H7 (cell line): ENCODE data around the gene SH3BGRL2. TPM values are rescaled to one million over a fixed set of nuclear protein-coding genes. Genes with fewer than 3 reads are reported as not detected.
A peak's percentile ranks its signal among the peaks of the same experiment; 100 is the strongest.
"Not testable (repeated sequence)": the region's sequence is repeated elsewhere in the genome, so short reads cannot be mapped to it uniquely, and the experiment has no call there.

ENCODE experiments used
- DNase-seq: peaks from one replicate; pipeline ENCODE4 v3.0.0; 2012
- H3K27me3 ChIP-seq: 2 replicates; pipeline ENCODE4 v1.6.0; 2011; ENCODE audit warnings: mild to moderate bottlenecking, low read length; ENCODE audit not compliant: control insufficient read depth, insufficient read depth
- H3K36me3 ChIP-seq: replicated peaks from 2 replicates; pipeline ENCODE4 v1.5.1; 2011; ENCODE audit warnings: low read length; ENCODE audit not compliant: control insufficient read depth, insufficient read depth
- H3K4me3 ChIP-seq: 2 replicates; pipeline ENCODE4 v1.5.1; 2011; ENCODE audit warnings: low read depth, mild to moderate bottlenecking, control low read depth, low read length, moderate library complexity; ENCODE audit not compliant: insufficient read depth
- total RNA-seq: library from RNA; depleted of rRNA; stranded (reverse); fragments of >200 nt; shearing (Covaris generic); gene quantifications from 2 replicates; pipeline ENCODE4 v1.2.3, GENCODE V29; 2014

The SH3BGRL2 gene
- total RNA-seq, 1 experiment from 2014 or later: 8.6 TPM

DNA sequence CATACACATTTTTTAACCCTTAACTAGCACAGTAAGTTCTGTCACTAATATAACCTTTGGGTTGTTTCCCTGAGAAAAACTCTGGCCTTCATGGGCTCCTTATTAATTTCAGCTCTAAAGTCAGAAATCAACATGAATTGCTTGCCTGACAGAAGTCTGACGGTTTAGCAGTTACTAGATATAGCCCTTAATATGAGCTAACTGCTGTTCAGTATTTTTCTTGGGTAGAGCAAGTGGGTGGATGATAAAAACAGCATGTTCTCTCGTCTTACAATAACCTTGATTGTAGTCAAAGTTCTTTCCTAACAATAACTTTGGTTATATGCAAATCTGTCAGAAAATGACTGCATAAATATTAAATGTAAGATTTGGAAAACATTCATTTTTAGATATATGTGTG, 81.0 kb downstream of the SH3BGRL2 start:
- H3K4me3 ChIP-seq: no peak overlapping the region
- no peaks in the 10 kb centered on the region for H3K27me3 ChIP-seq
- no peaks in the 10 kb centered on the region for H3K36me3 ChIP-seq
- DNase-seq: no peak

DNA sequence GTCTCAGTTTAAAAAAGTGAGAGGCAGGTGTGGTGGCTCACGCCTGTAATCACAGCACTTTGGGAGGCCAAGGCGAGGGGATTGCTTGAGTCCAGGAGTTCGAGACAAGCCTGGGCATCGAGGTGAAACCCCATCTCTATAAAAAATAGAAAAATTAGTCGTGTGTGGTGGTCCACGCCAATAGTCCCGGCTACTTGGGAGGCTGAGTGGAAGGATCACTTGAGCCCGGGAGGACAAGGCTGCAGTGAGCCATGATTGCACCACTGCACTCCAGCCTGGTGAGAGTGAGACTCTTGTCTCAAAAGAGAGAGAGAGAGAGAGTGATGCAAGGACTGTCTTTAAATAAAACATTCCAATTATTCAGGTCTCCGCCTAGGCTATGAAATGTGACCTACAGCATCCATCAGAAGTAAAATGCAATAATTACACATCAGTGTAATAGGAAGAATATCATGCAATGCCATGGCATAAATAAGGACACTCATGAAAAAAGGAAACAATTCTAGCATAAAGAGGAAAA, 81.5 kb downstream of the SH3BGRL2 start:
- H3K36me3 ChIP-seq: no peaks in the 10 kb centered on the region
- H3K27me3 ChIP-seq: no peaks in the 10 kb centered on the region
- no peak overlapping the region for H3K4me3 ChIP-seq
- no peak for DNase-seq

DNA sequence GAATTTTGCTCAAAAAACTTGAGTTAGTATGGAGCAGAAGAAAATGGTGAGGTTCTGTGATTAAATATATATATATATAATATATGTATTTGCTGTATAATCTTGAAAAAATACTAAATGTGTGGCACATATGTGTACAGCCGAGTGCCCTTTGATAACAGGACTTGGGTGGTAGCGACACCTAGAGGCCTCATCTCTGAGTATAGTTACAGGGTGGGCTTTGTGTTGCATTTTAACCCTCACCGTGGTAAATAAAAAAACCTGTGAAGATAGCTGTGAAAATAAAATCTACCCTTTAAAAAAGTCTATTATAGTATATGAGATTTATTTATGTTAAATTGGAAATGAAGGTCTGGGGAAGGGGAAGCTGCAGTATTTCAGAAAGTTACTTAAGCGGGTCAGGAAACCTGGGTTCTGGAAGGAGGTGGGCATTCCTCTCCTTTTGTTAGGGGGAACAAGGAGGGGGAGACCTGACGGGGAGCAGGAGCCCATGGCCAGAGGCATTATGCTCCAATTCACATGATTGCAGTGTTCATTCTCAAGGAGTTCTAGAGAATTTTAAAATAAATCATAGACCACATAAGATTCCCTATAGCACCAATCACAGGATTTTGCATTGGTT, 82.7 kb downstream of the SH3BGRL2 start:
- peak; percentile 19 for DNase-seq
- Histone ChIP-seq H3K27me3 (no peaks in the 10 kb centered on the region), H3K36me3 (no peaks in the 10 kb centered on the region), H3K4me3 (no peak overlapping the region)

DNA sequence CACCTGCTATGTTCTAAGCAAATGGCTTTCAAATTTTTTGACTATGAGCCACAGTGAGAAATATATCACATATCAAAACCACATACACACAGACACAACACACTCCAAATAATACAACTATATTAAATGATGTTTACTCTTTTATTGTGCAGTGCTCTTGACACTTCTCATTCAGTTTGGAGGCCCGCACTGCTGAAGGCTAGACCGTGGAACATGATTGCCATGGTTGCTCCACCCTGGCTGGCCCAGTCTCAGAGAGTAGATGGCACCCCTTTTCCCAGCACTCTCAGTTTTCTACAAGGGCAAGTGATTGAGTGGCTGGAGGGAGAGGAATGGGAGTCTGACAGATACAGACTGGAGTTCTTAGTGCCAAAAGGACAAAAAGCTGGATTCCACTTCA, 86.9 kb downstream of the SH3BGRL2 start:
- H3K36me3 ChIP-seq: no peaks in the 10 kb centered on the region
- H3K4me3 ChIP-seq: no peak overlapping the region
- no peaks in the 10 kb centered on the region for H3K27me3 ChIP-seq
- DNase-seq: no peak

DNA sequence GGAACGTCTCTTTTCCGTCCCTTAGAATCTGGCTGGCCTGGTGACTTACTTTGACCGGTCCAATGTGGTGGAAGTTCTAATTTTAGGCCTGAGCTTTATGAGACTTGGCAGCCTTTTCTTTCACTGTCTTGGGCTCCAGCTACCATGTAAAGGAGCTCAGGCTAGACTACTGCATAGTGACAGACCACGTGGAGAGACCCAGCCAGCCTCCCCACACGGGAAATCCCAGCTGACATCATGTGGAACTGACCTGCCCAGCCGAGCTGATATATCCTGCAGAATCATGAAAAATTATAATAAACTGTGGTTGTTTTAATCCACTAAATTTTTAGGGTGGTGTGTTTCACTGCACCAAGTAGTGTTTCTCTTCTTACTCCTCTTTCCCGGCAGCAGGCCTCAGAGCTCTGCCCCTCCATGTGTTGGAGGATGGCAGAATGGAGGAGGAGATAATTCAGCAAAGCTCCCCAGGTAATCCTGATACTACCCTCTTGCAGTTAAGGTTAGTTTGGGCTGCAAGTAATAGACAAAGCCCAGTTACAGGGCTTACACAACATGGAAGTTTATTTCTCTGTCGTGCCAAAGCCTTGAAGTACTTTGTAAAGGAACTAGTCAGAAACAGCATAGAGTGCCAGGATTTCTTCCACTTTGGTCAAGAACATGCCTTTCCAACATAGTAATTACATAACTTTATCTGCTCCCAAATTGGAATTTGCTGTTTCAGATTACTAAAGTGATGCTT, 87.5 kb downstream of the SH3BGRL2 start:
- DNase-seq: no peak
- Histone ChIP-seq H3K4me3 (no peak overlapping the region), H3K27me3 (no peaks in the 10 kb centered on the region), H3K36me3 (no peaks in the 10 kb centered on the region)

DNA sequence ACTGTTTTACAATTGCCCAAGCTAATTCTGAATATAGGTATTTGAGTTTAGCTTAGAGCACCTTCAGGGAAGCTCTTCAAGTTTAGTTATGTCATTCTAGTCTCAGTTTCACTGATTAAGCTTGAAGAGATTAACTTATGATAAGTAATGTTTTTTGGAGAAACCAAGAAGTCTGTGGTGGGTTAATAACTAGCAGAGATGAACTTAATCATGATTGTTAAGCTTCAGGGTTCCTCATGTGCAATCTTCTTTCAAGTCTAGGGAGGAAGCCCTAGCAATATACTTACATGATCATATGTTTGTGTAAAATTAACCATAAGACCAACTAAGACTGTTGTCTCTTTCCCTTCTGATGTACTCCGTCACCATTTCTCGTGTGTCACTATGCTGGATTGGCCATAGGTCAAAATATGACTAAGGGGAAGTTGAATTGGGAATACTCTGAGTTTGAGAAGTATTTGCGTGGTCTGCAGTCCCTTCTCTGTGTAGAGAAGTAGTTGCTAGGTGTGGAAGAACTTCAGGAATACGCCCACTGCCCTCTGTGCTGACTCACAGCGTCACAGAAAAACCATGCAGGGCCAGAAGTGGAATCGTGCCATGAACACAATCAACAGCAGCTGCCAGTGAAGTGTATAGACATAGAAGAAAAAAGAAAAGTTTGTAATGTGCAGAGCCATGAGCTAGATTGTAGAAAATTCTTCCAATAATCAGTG, 88.3 kb downstream of the SH3BGRL2 start:
- DNase-seq: no peak
- Histone ChIP-seq H3K4me3 (no peak overlapping the region), H3K36me3 (no peaks in the 10 kb centered on the region), H3K27me3 (no peaks in the 10 kb centered on the region)

DNA sequence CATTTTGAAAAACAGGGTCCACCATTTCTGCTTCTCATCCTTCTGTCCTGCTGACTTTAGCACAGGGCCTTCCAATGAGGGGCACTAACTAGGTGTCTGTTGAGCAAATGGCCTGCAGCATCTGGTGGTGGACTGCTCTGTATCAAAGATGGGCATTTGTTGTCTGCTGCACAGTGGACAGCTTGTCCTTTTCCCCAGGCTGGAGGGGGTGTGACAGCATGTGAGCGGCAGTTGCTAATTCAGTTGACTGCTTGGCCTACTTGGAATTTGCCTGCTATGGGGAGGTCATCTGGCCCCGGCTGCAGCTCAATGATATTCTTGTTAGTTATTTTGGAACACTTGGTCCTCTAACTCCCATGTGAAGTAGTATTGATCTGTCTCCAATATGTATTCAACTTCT, 93.7 kb downstream of the SH3BGRL2 start:
- no peak for DNase-seq
- no peaks in the 10 kb centered on the region for H3K27me3 ChIP-seq
- no peak overlapping the region for H3K4me3 ChIP-seq
- H3K36me3 ChIP-seq: no peaks in the 10 kb centered on the region

DNA sequence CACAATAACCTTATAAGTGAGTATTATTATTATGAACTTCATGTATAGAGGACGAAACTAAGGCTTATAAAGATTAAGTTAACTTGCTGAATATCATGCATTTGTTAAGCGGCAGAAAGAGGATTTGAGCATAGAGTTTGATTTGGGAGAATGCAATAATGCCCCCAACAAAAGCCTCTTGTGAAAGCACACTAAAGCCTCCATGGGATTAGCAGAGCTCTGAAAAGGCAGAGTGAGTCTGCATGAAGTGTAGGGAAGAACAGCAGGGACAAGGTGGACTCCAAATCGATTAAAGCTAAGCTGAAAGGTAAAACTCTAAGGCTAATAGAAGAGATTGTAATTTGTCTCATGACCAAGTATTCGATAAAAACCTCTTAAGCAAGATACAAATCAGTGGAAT, 100.3 kb downstream of the SH3BGRL2 start:
- Histone ChIP-seq H3K27me3 (no peaks in the 10 kb centered on the region), H3K36me3 (no peaks in the 10 kb centered on the region), H3K4me3 (no peak overlapping the region)
- DNase-seq: no peak

DNA sequence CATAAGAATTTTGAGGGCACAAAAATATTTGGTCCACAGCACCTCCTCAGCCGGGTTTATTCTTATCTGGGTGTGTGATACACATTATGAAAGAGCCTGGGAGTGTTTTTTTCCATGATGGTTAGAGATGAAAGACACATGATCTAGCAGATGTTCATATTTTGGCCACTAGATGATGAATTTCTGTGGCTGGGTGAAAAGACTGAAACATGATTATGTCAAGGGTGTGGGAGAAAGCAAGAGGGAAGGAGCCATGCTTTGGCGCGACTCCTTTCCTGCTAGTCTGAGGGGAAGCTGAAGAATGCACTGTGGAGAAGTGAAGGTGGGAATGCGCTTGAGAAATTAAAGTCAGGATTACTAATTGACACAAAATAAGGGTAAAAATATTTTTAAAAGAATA, 102.3 kb downstream of the SH3BGRL2 start:
- DNase-seq: no peak
- no peaks in the 10 kb centered on the region for H3K36me3 ChIP-seq
- no peaks in the 10 kb centered on the region for H3K27me3 ChIP-seq
- H3K4me3 ChIP-seq: no peak overlapping the region

DNA sequence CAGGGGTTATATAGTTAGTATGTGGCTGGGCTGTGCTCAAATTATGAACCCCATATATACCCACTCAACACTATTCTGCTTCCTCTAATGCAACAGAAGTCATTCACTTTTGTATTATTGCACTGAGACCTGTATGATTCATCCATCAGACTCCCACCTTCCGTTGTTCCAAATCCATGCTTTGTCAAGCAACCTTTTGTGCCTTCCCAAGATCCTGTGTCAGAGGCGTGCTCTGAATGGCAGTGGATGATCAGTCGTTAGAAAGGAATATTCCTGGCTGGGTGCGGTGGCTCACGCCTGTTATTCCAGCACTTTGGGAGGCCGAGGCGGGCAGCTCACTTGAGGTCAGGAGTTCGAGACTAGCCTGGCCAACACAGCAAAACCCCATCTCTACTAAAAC, 103.2 kb downstream of the SH3BGRL2 start:
- Histone ChIP-seq H3K27me3 (no peaks in the 10 kb centered on the region), H3K36me3 (no peaks in the 10 kb centered on the region), H3K4me3 (no peak overlapping the region)
- no peak for DNase-seq

DNA sequence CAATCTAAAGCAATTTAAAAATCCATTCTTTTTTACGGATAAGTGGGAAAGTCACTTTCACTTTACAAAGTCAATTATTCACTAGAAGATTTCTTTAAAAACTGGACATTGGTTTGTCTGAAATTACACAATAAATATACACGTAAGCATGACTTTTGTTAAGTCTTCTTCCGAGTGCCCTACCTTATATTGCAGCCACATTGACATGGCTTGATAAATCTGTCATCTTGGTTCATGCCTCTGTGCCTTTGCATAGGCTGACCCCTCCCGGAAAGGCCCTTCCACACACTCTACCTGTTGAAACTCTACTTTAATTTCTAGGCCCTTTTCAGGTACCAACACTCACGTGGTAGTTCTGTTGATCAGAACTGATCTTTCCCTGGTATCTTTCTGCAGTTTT, 104.1 kb downstream of the SH3BGRL2 start:
- no peaks in the 10 kb centered on the region for H3K27me3 ChIP-seq
- DNase-seq: no peak
- H3K4me3 ChIP-seq: no peak overlapping the region
- no peaks in the 10 kb centered on the region for H3K36me3 ChIP-seq

DNA sequence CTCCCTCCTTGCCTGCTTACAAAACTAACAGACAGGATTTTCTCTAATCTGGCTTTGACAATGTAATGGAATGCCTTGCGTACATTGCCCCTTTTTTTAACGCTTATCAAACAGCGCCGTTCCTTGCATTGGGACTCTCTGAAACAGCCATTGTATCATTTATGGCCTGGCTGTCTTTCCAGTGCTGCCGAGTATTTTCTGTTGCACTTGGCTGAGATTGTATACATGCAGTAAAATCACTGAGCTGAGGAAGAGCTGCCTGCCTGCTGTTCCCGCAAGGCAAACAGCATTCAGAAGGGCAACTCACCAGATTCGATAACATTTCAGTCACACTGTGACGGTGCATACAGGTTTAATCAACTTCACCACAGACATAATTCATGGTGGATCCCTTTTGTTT, 106.0 kb downstream of the SH3BGRL2 start:
- H3K4me3 ChIP-seq: no peak overlapping the region
- no peaks in the 10 kb centered on the region for H3K36me3 ChIP-seq
- H3K27me3 ChIP-seq: no peaks in the 10 kb centered on the region
- no peak for DNase-seq

DNA sequence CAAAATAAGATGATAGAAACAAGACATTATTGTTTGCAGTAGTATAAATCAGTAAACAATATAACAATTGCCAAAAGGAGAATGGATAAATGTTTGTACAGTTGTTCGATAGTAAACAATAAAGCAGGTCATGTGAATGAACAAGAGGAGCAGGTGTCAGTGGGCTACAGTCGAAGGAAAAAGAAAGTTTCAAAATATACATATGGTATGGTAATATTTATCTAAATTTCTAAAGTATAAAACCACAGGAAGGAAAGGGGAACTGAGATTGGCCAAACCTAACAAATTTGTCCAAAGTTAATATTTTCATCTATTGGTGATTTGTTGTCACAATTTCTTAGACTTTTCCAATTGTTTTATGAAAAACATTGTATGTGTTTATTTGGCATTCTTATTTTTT, 110.9 kb downstream of the SH3BGRL2 start:
- no peaks in the 10 kb centered on the region for H3K27me3 ChIP-seq
- H3K36me3 ChIP-seq: no peaks in the 10 kb centered on the region
- no peak overlapping the region for H3K4me3 ChIP-seq
- DNase-seq: no peak

DNA sequence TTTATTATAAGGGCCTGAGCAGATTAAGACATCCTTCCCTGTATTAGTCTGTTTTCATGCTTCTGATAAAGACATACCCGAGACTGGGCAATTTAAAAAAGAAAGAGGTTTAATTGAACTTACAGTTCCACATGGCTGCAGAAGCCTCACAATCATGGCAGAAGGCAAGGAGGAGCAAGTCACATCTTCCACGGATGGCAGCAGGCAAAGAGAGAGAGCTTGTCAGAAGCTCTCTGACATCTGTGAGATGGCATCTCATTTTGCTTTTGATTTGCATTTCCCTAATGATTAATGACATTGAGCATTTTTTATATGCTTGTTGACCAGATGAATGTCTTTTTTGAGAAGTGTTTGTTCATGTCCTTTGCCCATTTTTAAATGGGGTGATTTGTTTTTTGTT, 114.2 kb downstream of the SH3BGRL2 start:
- DNase-seq, H3K36me3 ChIP-seq, H3K4me3 ChIP-seq, H3K27me3 ChIP-seq: not testable (repeated sequence)

DNA sequence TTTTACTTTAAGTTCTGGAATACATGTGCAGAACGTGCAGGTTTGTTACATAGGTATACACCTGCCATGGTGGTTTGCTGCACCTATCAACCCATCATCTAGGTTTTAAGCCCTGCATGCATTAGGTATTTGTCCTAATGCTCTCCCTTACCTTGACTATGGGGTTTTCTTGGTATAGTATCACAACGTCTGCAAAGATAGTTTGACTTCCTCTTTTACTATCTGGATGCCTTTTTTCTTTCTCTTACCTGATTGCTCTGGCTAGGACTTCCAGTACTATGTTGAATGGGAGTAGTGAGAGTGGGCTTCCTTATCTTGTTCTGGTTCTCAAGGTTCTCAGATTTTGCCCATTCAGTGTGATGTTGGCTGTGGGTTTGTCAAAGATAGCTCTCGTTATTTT, 115.2 kb downstream of the SH3BGRL2 start:
- H3K27me3 ChIP-seq, H3K4me3 ChIP-seq, DNase-seq, H3K36me3 ChIP-seq: not testable (repeated sequence)
